Measurements from ENCODE around the gene SQSTM1. TPM values are rescaled to one million over a fixed set of nuclear protein-coding genes. Genes with fewer than 3 reads are reported as not detected.

Gene SQSTM1
- total RNA-seq, 1 experiment from 2014 or later, result 985 TPM

DNA sequence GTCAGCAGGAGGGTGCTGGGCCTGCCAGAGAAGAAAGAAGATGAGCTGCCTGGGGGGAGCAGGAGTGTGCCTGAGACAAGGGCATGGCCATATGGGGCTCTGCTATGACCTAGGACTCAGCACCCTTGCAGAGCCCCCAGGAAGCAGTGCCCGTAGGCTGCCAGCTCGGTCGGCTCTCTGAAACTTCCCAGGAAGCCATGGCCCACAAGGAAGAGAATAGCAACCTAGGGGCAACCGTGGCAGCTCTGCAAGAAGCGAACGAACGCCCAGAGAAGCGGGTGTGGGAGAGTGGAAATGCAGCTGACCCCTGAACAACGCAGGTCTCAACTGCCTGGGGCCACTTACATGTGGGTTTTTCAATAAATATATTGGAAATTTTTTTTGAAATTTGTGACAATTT, 37.6 kb upstream of the SQSTM1 start:
- no peak overlapping the region for H3K27ac ChIP-seq (ENCODE audit: low read length)
- in situ Hi-C loops (cut with HindIII; ENCODE audit: low pct_unique_long_range_greater_than_20kb, low sequenced_read_pairs) (no loop called here), intact Hi-C loops (cut with micrococcal nuclease; ENCODE audit: unreplicated experiment) (no loop called here)
- ChIA-PET CTCF (no interaction called here), POLR2A (no interaction called here)
- H3K27me3 ChIP-seq (ENCODE audit: control insufficient read depth, insufficient read depth, low read length), result no peaks in the 10 kb centered on the region
- no peak for ATAC-seq
- DNase-seq (ENCODE audit: low read depth, low spot score), result no peak
- no peaks in the 10 kb centered on the region for H3K9me3 ChIP-seq (ENCODE audit: control insufficient read depth, insufficient read depth, low read depth, low read length)
- H3K4me1 ChIP-seq (ENCODE audit: control insufficient read depth, insufficient read depth, low read length), result no peaks in the 10 kb centered on the region
- no peak for TF ChIP-seq SIN3A (IDR thresholded peaks at IDR 0.05; ENCODE audit: borderline replicate concordance, insufficient read depth, low read depth, low read length)
- TF ChIP-seq, protein P1, sequence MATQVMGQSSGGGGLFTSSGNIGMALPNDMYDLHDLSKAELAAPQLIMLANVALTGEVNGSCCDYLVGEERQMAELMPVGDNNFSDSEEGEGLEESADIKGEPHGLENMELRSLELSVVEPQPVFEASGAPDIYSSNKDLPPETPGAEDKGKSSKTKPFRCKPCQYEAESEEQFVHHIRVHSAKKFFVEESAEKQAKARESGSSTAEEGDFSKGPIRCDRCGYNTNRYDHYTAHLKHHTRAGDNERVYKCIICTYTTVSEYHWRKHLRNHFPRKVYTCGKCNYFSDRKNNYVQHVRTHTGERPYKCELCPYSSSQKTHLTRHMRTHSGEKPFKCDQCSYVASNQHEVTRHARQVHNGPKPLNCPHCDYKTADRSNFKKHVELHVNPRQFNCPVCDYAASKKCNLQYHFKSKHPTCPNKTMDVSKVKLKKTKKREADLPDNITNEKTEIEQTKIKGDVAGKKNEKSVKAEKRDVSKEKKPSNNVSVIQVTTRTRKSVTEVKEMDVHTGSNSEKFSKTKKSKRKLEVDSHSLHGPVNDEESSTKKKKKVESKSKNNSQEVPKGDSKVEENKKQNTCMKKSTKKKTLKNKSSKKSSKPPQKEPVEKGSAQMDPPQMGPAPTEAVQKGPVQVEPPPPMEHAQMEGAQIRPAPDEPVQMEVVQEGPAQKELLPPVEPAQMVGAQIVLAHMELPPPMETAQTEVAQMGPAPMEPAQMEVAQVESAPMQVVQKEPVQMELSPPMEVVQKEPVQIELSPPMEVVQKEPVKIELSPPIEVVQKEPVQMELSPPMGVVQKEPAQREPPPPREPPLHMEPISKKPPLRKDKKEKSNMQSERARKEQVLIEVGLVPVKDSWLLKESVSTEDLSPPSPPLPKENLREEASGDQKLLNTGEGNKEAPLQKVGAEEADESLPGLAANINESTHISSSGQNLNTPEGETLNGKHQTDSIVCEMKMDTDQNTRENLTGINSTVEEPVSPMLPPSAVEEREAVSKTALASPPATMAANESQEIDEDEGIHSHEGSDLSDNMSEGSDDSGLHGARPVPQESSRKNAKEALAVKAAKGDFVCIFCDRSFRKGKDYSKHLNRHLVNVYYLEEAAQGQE (IDR thresholded peaks at IDR 0.05; ENCODE audit: insufficient read depth in 1 of 2, low read depth in 2 of 2, low read length in 1 of 2), result no peak
- TF ChIP-seq POLR2AphosphoS5 (IDR thresholded peaks at IDR 0.05; ENCODE audit: low read depth, low read length), result no peak
- TF ChIP-seq TCF7L2 (IDR thresholded peaks at IDR 0.05; ENCODE audit: low read depth, low read length), result no peak
- TF ChIP-seq, protein P2, sequence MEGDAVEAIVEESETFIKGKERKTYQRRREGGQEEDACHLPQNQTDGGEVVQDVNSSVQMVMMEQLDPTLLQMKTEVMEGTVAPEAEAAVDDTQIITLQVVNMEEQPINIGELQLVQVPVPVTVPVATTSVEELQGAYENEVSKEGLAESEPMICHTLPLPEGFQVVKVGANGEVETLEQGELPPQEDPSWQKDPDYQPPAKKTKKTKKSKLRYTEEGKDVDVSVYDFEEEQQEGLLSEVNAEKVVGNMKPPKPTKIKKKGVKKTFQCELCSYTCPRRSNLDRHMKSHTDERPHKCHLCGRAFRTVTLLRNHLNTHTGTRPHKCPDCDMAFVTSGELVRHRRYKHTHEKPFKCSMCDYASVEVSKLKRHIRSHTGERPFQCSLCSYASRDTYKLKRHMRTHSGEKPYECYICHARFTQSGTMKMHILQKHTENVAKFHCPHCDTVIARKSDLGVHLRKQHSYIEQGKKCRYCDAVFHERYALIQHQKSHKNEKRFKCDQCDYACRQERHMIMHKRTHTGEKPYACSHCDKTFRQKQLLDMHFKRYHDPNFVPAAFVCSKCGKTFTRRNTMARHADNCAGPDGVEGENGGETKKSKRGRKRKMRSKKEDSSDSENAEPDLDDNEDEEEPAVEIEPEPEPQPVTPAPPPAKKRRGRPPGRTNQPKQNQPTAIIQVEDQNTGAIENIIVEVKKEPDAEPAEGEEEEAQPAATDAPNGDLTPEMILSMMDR (IDR thresholded peaks at IDR 0.05), result no peak
- no TSS peak for BruUV-seq (replicated peaks)
- no peaks in the 10 kb centered on the region for H3K36me3 ChIP-seq (ENCODE audit: control insufficient read depth, insufficient read depth, low read length)
- H3K4me3 ChIP-seq (ENCODE audit: low read depth in 2 of 2, low read length in 2 of 2), result no peak overlapping the region

DNA sequence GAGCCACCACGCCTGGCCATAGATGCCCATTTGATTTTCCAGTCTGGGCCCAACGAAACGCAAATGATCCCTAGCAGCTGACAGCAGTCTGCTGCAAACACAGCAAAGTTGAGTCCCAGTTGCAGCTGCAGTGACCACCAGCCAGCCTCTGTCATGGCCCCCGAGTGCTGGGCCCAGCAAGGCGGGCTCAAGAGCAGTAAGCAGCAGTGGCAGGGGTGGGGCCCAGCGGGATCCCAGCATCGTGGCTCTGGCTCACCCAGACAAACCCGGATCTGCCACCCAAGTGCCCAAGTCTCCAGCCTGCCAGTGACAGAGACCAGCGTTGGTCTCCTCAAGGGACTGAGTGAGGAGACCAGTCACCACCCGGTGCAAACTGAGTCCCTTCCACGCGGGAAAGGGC, 33.8 kb upstream of the SQSTM1 start:
- ChIA-PET CTCF (interaction anchor here (0.7 kb wide), 1 partner anchor 23 kb away, joined by 3 read pairs; no protein-coding TSS in a partner anchor), POLR2A (interaction anchor here (0.7 kb wide), 1 partner anchor 19 kb away, joined by 8 read pairs; no protein-coding TSS in a partner anchor)
- intact Hi-C loops (cut with micrococcal nuclease; ENCODE audit: unreplicated experiment), result no loop called here
- H3K9me3 ChIP-seq (ENCODE audit: control insufficient read depth, insufficient read depth, low read depth, low read length), result no peaks in the 10 kb centered on the region
- DNase-seq (ENCODE audit: low read depth, low spot score) (no peak), ATAC-seq (0 out of 2 replicates have a peak, but pooled peaks have one; percentile 28)
- no peak overlapping the region for H3K4me3 ChIP-seq (ENCODE audit: low read depth in 2 of 2, low read length in 2 of 2)
- no peak for TF ChIP-seq SIN3A (IDR thresholded peaks at IDR 0.05; ENCODE audit: borderline replicate concordance, insufficient read depth, low read depth, low read length)
- TF ChIP-seq, protein P2 (IDR thresholded peaks at IDR 0.05), result no peak
- no peaks in the 10 kb centered on the region for H3K27me3 ChIP-seq (ENCODE audit: control insufficient read depth, insufficient read depth, low read length)
- H3K36me3 ChIP-seq (ENCODE audit: control insufficient read depth, insufficient read depth, low read length), result no peaks in the 10 kb centered on the region
- H3K4me1 ChIP-seq (ENCODE audit: control insufficient read depth, insufficient read depth, low read length), result no peaks in the 10 kb centered on the region
- no TSS peak for BruUV-seq (replicated peaks)
- H3K27ac ChIP-seq (ENCODE audit: low read length), result no peak overlapping the region
- in situ Hi-C loops (cut with HindIII; ENCODE audit: low pct_unique_long_range_greater_than_20kb, low sequenced_read_pairs), result no loop called here

Data from Panc1 (cell line).